Right forelimb (tissue), 1 donor: ENCODE data around the gene MGAT5.

ENCODE experiments used
- DNase-seq: peaks from one replicate; pipeline ENCODE4 v3.0.0-alpha.2; 2018

The MGAT5 gene

DNA sequence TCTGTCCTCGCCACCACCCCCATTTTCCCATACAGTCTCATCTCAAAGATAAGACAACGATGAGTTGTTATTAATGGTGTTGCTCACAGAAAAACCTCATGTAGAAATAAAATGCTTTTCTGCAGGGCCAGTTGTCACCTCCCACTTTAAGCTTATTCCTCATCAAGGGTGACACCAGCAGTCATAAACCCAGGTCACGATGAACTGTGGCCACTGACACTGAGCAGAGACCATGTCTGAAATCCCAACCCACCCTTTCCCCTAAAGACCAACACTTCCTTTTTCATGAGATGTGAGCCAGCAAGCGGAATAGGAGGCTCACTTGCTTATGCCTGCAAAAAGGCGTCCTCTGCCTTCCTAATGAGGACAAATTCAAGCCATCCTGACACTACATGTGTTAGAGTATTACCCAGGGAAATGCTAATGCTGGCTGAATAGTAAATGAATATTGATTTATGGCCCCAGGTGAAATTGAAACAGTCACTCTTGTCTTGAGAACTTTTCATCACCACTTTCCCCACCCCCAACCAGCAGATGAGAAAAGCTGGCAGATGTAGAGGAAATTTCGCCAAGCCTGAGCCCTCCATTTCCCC is 228.4 kb downstream of the MGAT5 start:
- DNase-seq = no peak

DNA sequence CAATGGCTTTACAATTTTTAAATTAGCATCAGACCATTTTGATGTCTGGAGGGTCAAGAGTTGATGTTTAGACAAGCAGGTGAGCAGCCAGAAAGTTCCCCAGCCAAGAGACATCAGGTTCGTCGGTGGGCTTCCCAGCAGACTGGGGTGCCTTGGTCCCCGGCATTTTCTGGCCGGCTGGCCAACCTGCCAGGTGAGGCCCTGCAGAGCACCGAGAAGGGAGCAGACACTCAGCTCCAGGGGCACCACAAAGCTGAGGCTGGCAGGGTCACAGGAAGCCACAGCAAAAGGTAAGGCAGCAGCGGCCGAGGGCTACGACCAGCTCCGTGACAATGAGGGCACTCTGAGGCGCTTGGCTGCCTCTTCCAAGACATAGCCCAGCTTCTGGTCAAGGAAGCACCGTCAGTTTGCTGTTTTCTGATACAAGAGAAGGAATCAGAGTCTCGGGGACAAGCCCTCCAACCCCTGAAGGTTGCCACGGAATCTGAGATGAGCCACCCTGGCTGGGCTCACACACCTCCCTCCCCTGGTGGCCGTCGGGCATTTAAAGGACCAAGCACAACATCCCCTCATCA is 229.0 kb downstream of the MGAT5 start:
- no peak for DNase-seq

DNA sequence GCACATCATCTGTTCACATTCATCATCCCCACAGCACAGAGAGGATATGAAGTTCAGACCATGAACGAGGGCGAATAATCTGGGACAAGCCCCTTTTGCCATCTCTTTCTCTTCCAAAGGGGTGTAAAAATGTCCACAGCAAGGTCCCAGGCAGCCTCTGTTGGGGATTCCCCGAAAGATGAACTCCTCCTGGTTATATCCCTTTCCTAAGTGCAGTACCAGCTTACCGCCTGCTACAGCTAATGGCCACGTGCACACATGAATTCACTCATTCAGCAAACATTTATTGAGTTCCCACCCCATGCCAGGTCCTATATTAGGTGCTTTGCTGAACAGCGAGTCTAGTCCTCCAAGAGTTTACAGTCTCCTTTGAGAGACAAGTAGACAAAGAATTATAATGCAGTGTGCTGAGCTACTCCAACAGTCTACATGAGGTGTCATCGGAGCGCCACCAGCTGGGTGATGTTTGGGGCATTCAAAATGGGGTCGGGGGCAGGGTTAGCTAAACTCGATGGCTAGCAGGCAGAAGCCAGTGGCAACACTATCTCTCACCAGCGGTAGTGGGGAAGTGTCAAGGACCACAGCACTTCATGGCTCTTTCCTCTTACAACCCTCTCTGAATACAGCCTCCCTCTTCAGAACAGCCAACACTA is 236.0 kb downstream of the MGAT5 start:
- no peak for DNase-seq

DNA sequence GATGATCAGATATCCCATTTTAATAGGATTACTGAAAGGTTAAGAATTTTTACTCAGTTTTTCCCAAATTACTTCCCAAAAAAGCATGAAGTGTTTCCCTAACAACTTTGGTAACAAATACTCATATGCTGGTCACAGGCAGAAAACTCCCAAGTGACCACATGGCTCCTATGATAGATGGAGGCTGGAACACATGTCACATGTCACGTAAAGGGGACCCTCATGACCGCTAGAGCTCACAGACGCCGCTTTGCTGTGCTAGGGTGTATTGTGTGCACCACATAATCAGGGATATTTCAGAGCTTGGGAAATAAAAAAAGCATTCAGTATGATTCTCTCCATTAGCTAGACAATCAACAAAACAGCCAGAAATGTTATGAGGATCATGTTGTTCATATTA is 236.7 kb downstream of the MGAT5 start:
- no peak for DNase-seq

GRCh38 chr2:134491022-134491421 is 237.2 kb downstream of the MGAT5 start:
- DNase-seq = no peak

DNA sequence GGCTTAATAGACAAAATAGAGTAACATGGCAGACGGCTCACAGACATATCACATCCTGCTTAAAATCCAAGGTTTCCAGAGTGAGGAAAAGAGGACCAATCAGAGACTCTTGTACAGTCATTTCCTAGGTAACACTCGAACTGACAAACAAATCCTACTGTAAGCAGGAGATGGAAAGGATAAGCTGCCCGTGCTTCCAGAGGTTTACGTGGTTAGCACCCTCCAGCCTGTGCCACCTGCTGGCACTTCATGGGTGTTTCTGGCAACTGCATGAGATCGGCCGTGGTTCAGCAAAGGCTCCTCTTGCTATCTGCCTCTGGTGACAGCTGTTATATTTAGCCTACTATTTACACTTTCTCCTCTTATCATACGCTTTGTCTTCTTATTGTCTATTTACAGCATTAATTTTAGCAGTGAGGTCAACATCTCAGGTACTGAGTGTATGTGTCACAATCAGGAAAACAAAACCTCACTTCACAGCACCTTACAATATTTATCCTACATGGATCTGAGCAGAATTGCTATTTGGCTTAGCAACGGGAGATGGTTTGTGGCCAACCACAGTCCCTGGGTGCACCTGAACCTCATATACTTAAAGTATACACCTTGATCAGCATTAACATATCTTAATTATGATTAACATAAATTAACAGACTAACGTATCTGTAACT is 238.0 kb downstream of the MGAT5 start:
- no peak for DNase-seq

- DNase-seq = no peak
Measured at GRCh38 chr2:134493797-134494196, 239.9 kb downstream of the MGAT5 start.

DNA sequence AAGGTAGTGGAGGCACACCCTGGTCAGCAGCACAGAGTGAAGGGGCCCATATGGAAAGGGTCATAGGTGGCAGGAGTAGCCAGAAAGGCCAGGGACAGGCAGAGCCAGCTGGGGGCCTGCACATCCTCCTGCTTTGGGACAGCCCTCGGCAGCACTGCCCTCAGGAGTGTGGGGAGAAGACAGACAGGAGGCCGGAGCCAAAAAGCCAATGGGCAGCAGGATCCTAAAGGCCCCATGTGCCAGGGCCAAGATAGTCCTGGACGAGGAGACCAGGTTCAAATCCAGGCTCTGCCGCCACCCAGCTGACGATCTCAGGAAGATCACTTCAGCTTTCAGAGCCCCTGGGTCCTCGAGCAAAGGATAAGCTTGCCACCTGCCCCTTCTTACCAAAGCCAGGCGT is 244.8 kb downstream of the MGAT5 start:
- DNase-seq = no peak

DNA sequence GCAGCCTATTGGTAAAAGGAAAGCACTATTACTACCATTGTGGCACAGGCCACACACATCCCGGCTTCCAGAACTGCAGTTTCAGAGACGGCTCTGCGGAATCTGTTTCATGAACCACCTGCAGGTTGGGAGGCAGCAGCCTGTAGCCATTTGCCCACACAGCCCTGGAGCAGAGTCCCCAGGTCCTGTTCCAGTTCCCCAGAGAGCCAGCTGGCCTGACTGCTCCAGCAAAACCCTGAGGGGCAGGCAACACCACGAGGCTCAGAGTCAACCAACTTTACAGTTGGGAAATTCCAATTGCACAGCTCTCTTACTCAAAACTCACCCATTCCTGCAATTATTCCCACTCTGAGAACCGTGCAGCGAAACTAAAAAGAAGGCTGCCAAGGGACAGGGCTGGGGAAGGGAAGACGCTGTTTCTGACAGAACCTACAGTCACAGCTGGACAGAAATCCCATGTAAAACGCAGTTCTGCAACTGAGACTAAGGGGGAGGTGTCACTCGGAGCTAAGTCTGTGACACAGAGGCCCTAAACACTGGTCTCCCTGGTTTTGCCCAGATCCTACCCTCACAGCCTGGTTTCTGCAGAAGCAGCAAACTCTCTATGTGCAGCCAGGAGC is 245.5 kb downstream of the MGAT5 start:
- DNase-seq = no peak

DNA sequence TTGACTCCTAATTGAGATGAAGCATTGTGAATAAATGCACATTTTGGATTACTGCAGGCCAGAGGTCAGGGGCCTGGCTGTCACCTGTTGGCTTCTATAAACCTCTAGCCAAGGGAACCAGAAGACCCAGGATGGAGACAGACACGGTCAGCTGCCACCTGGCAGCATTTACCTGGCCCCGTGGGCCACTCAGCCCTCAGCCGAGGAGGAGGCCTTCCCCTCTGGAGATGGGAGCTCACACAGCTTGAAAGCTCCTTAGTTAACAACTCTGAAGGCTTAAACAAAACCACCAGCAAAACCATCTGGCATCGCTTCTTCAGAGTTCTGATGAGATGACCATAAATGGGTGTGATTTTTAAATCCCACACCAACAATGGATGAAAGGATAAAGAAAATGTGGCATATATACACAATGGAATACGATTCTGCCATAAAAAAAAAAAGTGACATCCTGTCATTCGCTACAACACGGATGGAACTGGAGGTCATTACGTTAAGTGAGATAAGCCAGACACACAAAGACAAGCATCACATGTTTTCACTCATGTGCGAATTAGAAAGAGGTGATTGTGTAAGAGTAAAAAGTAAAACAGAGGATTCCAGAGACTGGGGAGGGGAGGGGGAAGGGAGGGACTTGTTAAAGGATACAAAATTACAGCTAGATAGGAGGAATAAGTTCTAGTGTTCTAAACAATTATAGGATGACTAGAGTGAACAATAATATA is 246.5 kb downstream of the MGAT5 start:
- DNase-seq = no peak

DNA sequence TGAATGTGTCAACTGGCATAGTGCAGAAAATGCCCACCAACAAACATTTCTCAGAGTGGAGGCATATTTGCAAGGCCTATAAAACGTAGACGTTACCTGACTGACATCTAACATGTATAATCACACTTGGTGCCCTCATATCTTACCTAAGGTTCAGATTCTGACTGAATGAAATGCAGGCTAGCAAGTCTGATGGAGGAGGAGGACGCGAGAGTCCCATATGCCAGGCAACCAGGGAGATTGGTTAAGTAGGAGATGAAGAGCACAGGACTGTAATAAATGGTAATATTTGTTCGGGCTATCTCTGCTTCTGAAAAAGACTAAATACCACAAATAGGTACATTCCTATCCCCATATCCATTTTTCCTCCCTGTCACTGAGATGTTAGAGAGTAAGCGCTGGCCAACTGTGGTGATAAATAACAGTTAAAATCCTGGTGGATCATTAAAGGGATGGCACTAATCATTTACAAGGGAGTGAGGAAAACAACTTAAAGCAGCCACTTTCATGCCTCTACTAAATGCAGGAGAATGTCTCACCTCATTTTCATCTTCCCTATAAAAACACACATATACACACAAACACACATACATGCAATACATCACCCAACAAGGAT is 247.7 kb downstream of the MGAT5 start:
- DNase-seq = no peak

GRCh38 chr2:134502104-134502503 is 248.2 kb downstream of the MGAT5 start:
- no peak for DNase-seq
